HL-60/S4 treated with phorbol 12-myristate 13-acetate at 8.2 ng/mL for 4 days and 3 days (cell line): ENCODE results near the gene MNX1.

Source experiments
- in situ Hi-C: fragments of 300-500 bp; cut with MboI; formaldehyde crosslinking; loops from 2 replicates; pipeline ENCODE4 v1.15.0; 2022; ENCODE audit warnings: low sequenced_read_pairs

Gene MNX1

GRCh38 chr7:157010588-157011332 is at the start of gene MNX1:
Gene MNX1, minus strand, starts transcription at chr7:157010663. Its CDS starts 313 bp downstream, at chr7:157010350.
- in situ Hi-C loops: no loop called here

- in situ Hi-C loops: no loop called here
Observed at GRCh38 chr7:157059534-157059933, 49.1 kb upstream of the MNX1 start.

GRCh38 chr7:157058701-157059100 is 48.2 kb upstream of the MNX1 start:
- in situ Hi-C loops: no loop called here

GRCh38 chr7:157058068-157058467 is 47.6 kb upstream of the MNX1 start:
- in situ Hi-C loops: no loop called here

- in situ Hi-C loops: no loop called here
Observed at GRCh38 chr7:157056957-157057902, 46.8 kb upstream of the MNX1 start.

- in situ Hi-C loops: no loop called here
Observed at GRCh38 chr7:157056246-157056645, 45.8 kb upstream of the MNX1 start.

- in situ Hi-C loops: no loop called here
Observed at GRCh38 chr7:157054927-157055326, 44.5 kb upstream of the MNX1 start.

- in situ Hi-C loops: no loop called here
Observed at GRCh38 chr7:157053118-157053517, 42.7 kb upstream of the MNX1 start.

- in situ Hi-C loops: no loop called here
Observed at GRCh38 chr7:157047148-157047547, 36.7 kb upstream of the MNX1 start.

- in situ Hi-C loops: no loop called here
Observed at GRCh38 chr7:157046681-157047080, 36.2 kb upstream of the MNX1 start.

- in situ Hi-C loops: no loop called here
Observed at GRCh38 chr7:157044943-157045660, 34.6 kb upstream of the MNX1 start.

GRCh38 chr7:157044147-157044687 is 33.8 kb upstream of the MNX1 start:
- in situ Hi-C loops: no loop called here

- in situ Hi-C loops: no loop called here
Observed at GRCh38 chr7:157043745-157044144, 33.3 kb upstream of the MNX1 start.

- in situ Hi-C loops: no loop called here
Observed at GRCh38 chr7:157041514-157042277, 31.2 kb upstream of the MNX1 start.

- in situ Hi-C loops: no loop called here
Observed at GRCh38 chr7:157041004-157041403, 30.5 kb upstream of the MNX1 start.

- in situ Hi-C loops: no loop called here
Observed at GRCh38 chr7:157037635-157038034, 27.2 kb upstream of the MNX1 start.

GRCh38 chr7:157037028-157037427 is 26.6 kb upstream of the MNX1 start:
- in situ Hi-C loops: no loop called here

- in situ Hi-C loops: no loop called here
Observed at GRCh38 chr7:157035979-157036378, 25.5 kb upstream of the MNX1 start.

GRCh38 chr7:157035302-157035701 is 24.8 kb upstream of the MNX1 start:
- in situ Hi-C loops: no loop called here
